Measurements from ENCODE around the gene PHC3. TPM values are rescaled to one million over a fixed set of nuclear protein-coding genes. Genes with fewer than 3 reads are reported as not detected.
A peak's percentile ranks its signal among the peaks of the same experiment; 100 is the strongest.

Gene PHC3
- total RNA-seq (100 to 1,000 TPM in 4 of 5 donors, 10 to 100 TPM in 1; 78.4 to 253 (median 111) TPM), polyA plus RNA-seq (1 to 10 TPM; 4.7 to 7.2 (median 4.7) TPM)
- long read RNA-seq, donor 1, result 0 reads
- long read RNA-seq, donor 2, partial matches to known transcripts, result 16 of 53 reads
- long read RNA-seq, donor 2, other reads (novel, unspliced or antisense), result 37 of 53 reads
- long read RNA-seq, donor 3, partial matches to known transcripts, result 5 of 6 reads
- long read RNA-seq, donor 3, other reads (novel, unspliced or antisense), result 0 of 6 reads
- long read RNA-seq, donor 4, result 0 reads
- long read RNA-seq, donor 5, partial matches to known transcripts, result 5 of 6 reads
- long read RNA-seq, donor 5, other reads (novel, unspliced or antisense), result 0 of 6 reads
- long read RNA-seq, donor 6, result 0 reads
- long read RNA-seq, donor 7, partial matches to known transcripts, result 5 of 5 reads
- long read RNA-seq, donor 7, other reads (novel, unspliced or antisense), result 0 of 5 reads
- long read RNA-seq, donor 8, partial matches to known transcripts, result 0 of 1 reads
- long read RNA-seq, donor 8, other reads (novel, unspliced or antisense), result 0 of 1 reads
- long read RNA-seq, donor 9, partial matches to known transcripts, result 0 of 5 reads
- long read RNA-seq, donor 9, other reads (novel, unspliced or antisense), result 0 of 5 reads
- long read RNA-seq, donor 10, result 0 reads

- peak; percentile 92 to 98 for DNase-seq
- Histone ChIP-seq H3K27ac (peak within 1 kb of the TSS; percentile 97 to 99 (median 97)), H3K36me3 (peaks cover 8 to 25% (median 23%) of the 10 kb centered on the region in 4 donors), H3K27me3 (no peaks in the 10 kb centered on the region), H3K4me3 (peak within 1 kb of the TSS; percentile 72 to 98 (median 76)), H3K4me1 (peaks cover 9 to 45% (median 39%) of the 10 kb centered on the region in 4 donors), H3K9me3 (no peaks in the 10 kb centered on the region)
- TF ChIP-seq POLR2A (IDR thresholded peaks at IDR 0.05) (peak in 1 of 4 donors; percentile 63), POLR2AphosphoS5 (IDR thresholded peaks at IDR 0.05) (peak; percentile 84 to 91 (median 91)), CTCF (IDR thresholded peaks at IDR 0.05) (peak in 3 of 7 experiments; percentile 18 to 33 (median 32)), EP300 (IDR thresholded peaks at IDR 0.05) (no peak)
- 0 to 1% (median 0%) methylated on average over 55 to 71 of the region's 71 CpGs for WGBS, 5 donors
- intact Hi-C loops (cut with DNase I; ENCODE audit: low total_unique reads), result no loop called here
Observed at GRCh38 chr3:170180908-170181885, at the start of gene PHC3. TSS of gene PHC3 (minus strand) at chr3:170181733. CDS start at chr3:170181715, 18 bp downstream.

GRCh38 chr3:170228093-170228766, 46.7 kb upstream of the PHC3 start:
- Histone ChIP-seq H3K4me3 (no peak overlapping the region), H3K36me3 (no peaks in the 10 kb centered on the region), H3K27ac (peak overlapping the region in 3 of 5 donors; percentile 7 to 34 (median 29)), H3K4me1 (peaks cover 33 to 87% (median 53%) of the 10 kb centered on the region in 4 donors), H3K27me3 (no peaks in the 10 kb centered on the region), H3K9me3 (no peaks in the 10 kb centered on the region)
- TF ChIP-seq CTCF (IDR thresholded peaks at IDR 0.05), result no peak
- TF ChIP-seq POLR2A (IDR thresholded peaks at IDR 0.05), result no peak
- no peak for TF ChIP-seq EP300 (IDR thresholded peaks at IDR 0.05)
- no peak for TF ChIP-seq POLR2AphosphoS5 (IDR thresholded peaks at IDR 0.05)
- DNase-seq, result no peak
- intact Hi-C loops (cut with DNase I; ENCODE audit: low total_unique reads), result no loop called here
- 33 to 50% (median 38%) methylated on average over 2 of the region's 2 CpGs for WGBS, 5 donors

GRCh38 chr3:170226426-170226960, 45.0 kb upstream of the PHC3 start:
- 60 to 76% (median 74%) methylated on average over 1 of the region's 1 CpG for WGBS, 5 donors
- DNase-seq, result no peak
- intact Hi-C loops (cut with DNase I; ENCODE audit: low total_unique reads), result no loop called here
- Histone ChIP-seq H3K27me3 (no peaks in the 10 kb centered on the region), H3K9me3 (no peaks in the 10 kb centered on the region), H3K27ac (peak overlapping the region in 1 of 5 donors; percentile 31), H3K4me3 (no peak overlapping the region), H3K4me1 (peaks cover 23 to 85% (median 43%) of the 10 kb centered on the region in 4 donors), H3K36me3 (no peaks in the 10 kb centered on the region)
- TF ChIP-seq POLR2A (IDR thresholded peaks at IDR 0.05), result no peak
- no peak for TF ChIP-seq EP300 (IDR thresholded peaks at IDR 0.05)

GRCh38 chr3:170225166-170225565, 43.6 kb upstream of the PHC3 start:
- H3K27ac ChIP-seq, result peak overlapping the region in 1 of 5 donors; percentile 57
- H3K4me1 ChIP-seq, result peaks cover 18 to 76% (median 42%) of the 10 kb centered on the region in 4 donors
- 32 to 77% (median 65%) methylated on average over 1 of the region's 1 CpG for WGBS, 5 donors

More at GRCh38 chr3:170225166-170225565, 43.6 kb upstream of the PHC3 start:
- no peak for DNase-seq
- H3K36me3 ChIP-seq, result no peaks in the 10 kb centered on the region
- intact Hi-C loops (cut with DNase I; ENCODE audit: low total_unique reads), result no loop called here
- H3K27me3 ChIP-seq, result no peaks in the 10 kb centered on the region
- no peak for TF ChIP-seq EP300 (IDR thresholded peaks at IDR 0.05)
- no peak for TF ChIP-seq POLR2A (IDR thresholded peaks at IDR 0.05)
- TF ChIP-seq CTCF (IDR thresholded peaks at IDR 0.05), result no peak
- no peak for TF ChIP-seq POLR2AphosphoS5 (IDR thresholded peaks at IDR 0.05)
- no peak overlapping the region for H3K4me3 ChIP-seq
- no peaks in the 10 kb centered on the region for H3K9me3 ChIP-seq
